Measurements from ENCODE around the gene DIP2C.

- TF ChIP-seq CTCF (conservative IDR thresholded peaks at IDR 0.05; ENCODE audit: low read length) (no peak), EZH2phosphoT487 (IDR thresholded peaks at IDR 0.05; ENCODE audit: borderline replicate concordance) (no peak)
Observed at GRCh38 chr10:672203-672602, 17.3 kb downstream of the DIP2C start.

Measured in Loucy (cell line).